OCI-LY3 (cell line): ENCODE results near the gene JOSD2.

Experiments used
- H2AFZ ChIP-seq: fragments of 200-600, 300-600 bp; shearing (Covaris generic); 2 replicates; pipeline ENCODE4 v1.6.0; 2014; ENCODE audit warnings: antibody characterized with exemption, low read depth, low read length
- H3K27ac ChIP-seq: fragments of 200-600, 300-600 bp; sonication (generic); 2 replicates; pipeline ENCODE4 v1.5.1; 2014; ENCODE audit warnings: mild to moderate bottlenecking, low read length, moderate library complexity, mixed read lengths
- H3K27me3 ChIP-seq: fragments of 200-600, 300-600 bp; sonication (generic); 2 replicates; pipeline ENCODE4 v1.6.1; 2014; ENCODE audit warnings: low read depth, low read length, mixed read lengths
- H3K36me3 ChIP-seq: fragments of 200-600, 300-600 bp; sonication (generic); replicated peaks from 2 replicates; pipeline ENCODE3; 2014; ENCODE audit warnings: low read depth, low read length, mixed read lengths
- H3K4me1 ChIP-seq: fragments of 300-600, 200-600 bp; sonication (generic); 2 replicates; pipeline ENCODE4 v1.6.1; 2014; ENCODE audit warnings: low read length, mixed read lengths
- H3K4me2 ChIP-seq: fragments of 200-600, 300-600 bp; sonication (generic); 2 replicates; pipeline ENCODE4 v1.6.1; 2014; ENCODE audit warnings: low read length, mixed read lengths
- H3K4me3 ChIP-seq: fragments of 300-600, 200-600 bp; sonication (generic); 2 replicates; pipeline ENCODE4 v1.5.1; 2014; ENCODE audit warnings: antibody characterized with exemption, mild to moderate bottlenecking, low read length, moderate library complexity
- H3K79me2 ChIP-seq: fragments of 300-600, 200-600 bp; shearing (Covaris generic); 2 replicates; pipeline ENCODE4 v1.6.1; 2014; ENCODE audit warnings: mild to moderate bottlenecking, low read length, mixed read lengths
- H3K9ac ChIP-seq: fragments of 300-600, 200-600 bp; shearing (Covaris generic); 2 replicates; pipeline ENCODE4 v1.6.0; 2014; ENCODE audit warnings: mild to moderate bottlenecking, low read length, moderate library complexity
- H3K9me3 ChIP-seq: fragments of 200-600, 300-600 bp; shearing (Covaris generic); 2 replicates; pipeline ENCODE4 v1.6.1; 2014; ENCODE audit warnings: low read length, mixed read lengths; ENCODE audit not compliant: insufficient read depth
- H4K20me1 ChIP-seq: fragments of 200-600, 300-600 bp; sonication (generic); 2 replicates; pipeline ENCODE4 v1.6.1; 2016; ENCODE audit warnings: low read length, mixed read lengths; ENCODE audit not compliant: insufficient read depth
- CTCF ChIP-seq: fragments of 200-600, 300-600 bp; sonication (generic); IDR thresholded peaks from 2 replicates; pipeline ENCODE4 v1.5.1; 2014; ENCODE audit warnings: antibody characterized with exemption, low read length, low read depth
- EZH2phosphoT487 ChIP-seq: fragments of 200-600 bp; shearing (Covaris generic); IDR thresholded peaks from 2 replicates; pipeline ENCODE4 v1.6.1; 2018; ENCODE audit warnings: antibody characterized with exemption, mixed run types, low read depth

JOSD2 gene

GRCh38 chr19:50465986-50466705 is 44.8 kb downstream of the JOSD2 start:
- H3K36me3 ChIP-seq, result no peaks in the 10 kb centered on the region
- no peak overlapping the region for H3K27ac ChIP-seq
- H3K4me2 ChIP-seq, result no peak overlapping the region
- no peak overlapping the region for H3K9ac ChIP-seq
- TF ChIP-seq EZH2phosphoT487 (no peak), CTCF (0 out of 2 replicates have a peak, but pooled peaks have one; percentile 5)
- no peaks in the 10 kb centered on the region for H3K27me3 ChIP-seq
- H2AFZ ChIP-seq, result no peak overlapping the region
- no peaks in the 10 kb centered on the region for H4K20me1 ChIP-seq
- H3K9me3 ChIP-seq, result no peaks in the 10 kb centered on the region
- no peak overlapping the region for H3K4me3 ChIP-seq
- H3K79me2 ChIP-seq, result no peaks in the 10 kb centered on the region
- H3K4me1 ChIP-seq, result peaks cover 4% of the 10 kb centered on the region

GRCh38 chr19:50465000-50465399 is 46.0 kb downstream of the JOSD2 start:
- Histone ChIP-seq H3K79me2 (no peaks in the 10 kb centered on the region), H3K9me3 (no peaks in the 10 kb centered on the region), H3K27me3 (no peaks in the 10 kb centered on the region), H3K4me2 (no peak overlapping the region), H3K4me3 (no peak overlapping the region), H3K9ac (no peak overlapping the region), H3K27ac (no peak overlapping the region), H3K4me1 (peaks cover 15% of the 10 kb centered on the region), H3K36me3 (no peaks in the 10 kb centered on the region), H4K20me1 (no peaks in the 10 kb centered on the region), H2AFZ (no peak overlapping the region)
- TF ChIP-seq CTCF, result no peak
- no peak for TF ChIP-seq EZH2phosphoT487

- H3K4me1 ChIP-seq, result peaks cover 21% of the 10 kb centered on the region
- H3K4me2 ChIP-seq, result no peak overlapping the region
- TF ChIP-seq EZH2phosphoT487 (no peak), CTCF (no peak)
- no peak overlapping the region for H3K9ac ChIP-seq
- no peaks in the 10 kb centered on the region for H3K9me3 ChIP-seq
- H3K4me3 ChIP-seq, result no peak overlapping the region
- H3K79me2 ChIP-seq, result no peaks in the 10 kb centered on the region
- H3K27ac ChIP-seq, result no peak overlapping the region
- no peaks in the 10 kb centered on the region for H4K20me1 ChIP-seq
- H3K27me3 ChIP-seq, result no peaks in the 10 kb centered on the region
- H2AFZ ChIP-seq, result no peak overlapping the region
- no peaks in the 10 kb centered on the region for H3K36me3 ChIP-seq
These were observed 46.6 kb downstream of the JOSD2 start for GRCh38 chr19:50464348-50464747.

- peaks cover 25% of the 10 kb centered on the region for H3K4me1 ChIP-seq
These were observed 48.0 kb downstream of the JOSD2 start for GRCh38 chr19:50462970-50463369.

More at GRCh38 chr19:50462970-50463369, 48.0 kb downstream of the JOSD2 start:
- Histone ChIP-seq H4K20me1 (no peaks in the 10 kb centered on the region), H3K27ac (no peak overlapping the region), H3K27me3 (no peaks in the 10 kb centered on the region), H3K9me3 (no peaks in the 10 kb centered on the region), H3K9ac (no peak overlapping the region), H3K4me3 (no peak overlapping the region), H3K36me3 (no peaks in the 10 kb centered on the region), H2AFZ (no peak overlapping the region), H3K4me2 (no peak overlapping the region), H3K79me2 (no peaks in the 10 kb centered on the region)
- TF ChIP-seq EZH2phosphoT487, result no peak
- TF ChIP-seq CTCF, result no peak
